SU-DHL-6 (cell line): ENCODE data around the gene MDP1.

Experiments used
- EZH2phosphoT487 ChIP-seq: fragments of 200-600 bp; sonication (generic), shearing (Covaris generic); conservative IDR thresholded peaks from 2 replicates; pipeline ENCODE4 v1.6.1; 2018; ENCODE audit warnings: mild to moderate bottlenecking, antibody characterized with exemption, low read length, moderate library complexity, mixed read lengths
- TF ChIP-seq, protein P1 (sequence below): fragments of 200-600 bp; sonication (generic); IDR thresholded peaks from one replicate; pipeline ENCODE4 v1.5.1; 2017; ENCODE audit warnings: antibody characterized with exemption, mild to moderate bottlenecking, low read length, moderate library complexity; ENCODE audit not compliant: insufficient read depth, poor library complexity, severe bottlenecking

DNA sequence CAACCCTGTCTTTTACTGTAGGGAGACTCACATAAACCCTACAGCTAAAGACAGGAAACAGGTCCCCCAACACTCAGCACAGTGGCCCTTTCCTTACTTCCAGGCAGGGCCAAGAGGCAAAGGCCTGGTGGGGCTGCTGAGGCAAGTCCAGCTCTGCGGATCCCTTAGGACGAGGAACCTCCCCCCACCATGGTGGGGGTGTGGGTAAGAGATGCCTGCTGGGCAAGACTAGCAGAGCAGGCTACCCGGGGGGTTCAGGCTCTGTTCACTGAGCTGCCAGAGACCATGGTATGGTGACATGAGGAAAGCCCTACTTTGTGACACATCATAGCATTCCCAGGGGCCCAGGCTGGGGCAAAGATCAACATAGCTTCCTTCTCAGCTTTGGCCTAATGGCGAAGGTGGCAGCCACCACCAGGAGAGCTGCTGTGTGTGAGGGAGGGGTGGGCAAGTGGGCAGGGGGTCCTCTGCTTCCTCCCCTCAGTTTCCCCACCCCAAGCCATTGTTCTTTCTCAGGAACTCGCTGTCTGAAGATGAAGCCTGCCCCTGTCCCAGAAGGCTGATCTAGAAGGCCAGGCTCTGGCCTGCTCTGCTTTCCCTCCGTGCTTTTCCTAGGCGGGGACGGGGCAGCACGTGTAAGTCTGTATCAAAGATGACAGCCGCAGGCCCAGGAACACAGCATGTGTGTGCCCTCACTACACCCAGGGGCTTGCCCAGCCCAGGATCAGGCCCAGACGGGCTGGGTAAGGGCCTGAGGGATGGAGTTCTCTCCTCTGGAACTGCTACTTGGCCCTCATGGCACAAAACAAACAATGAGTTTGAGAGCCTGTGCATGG is 36.6 kb upstream of the MDP1 start:
- TF ChIP-seq, protein P1, sequence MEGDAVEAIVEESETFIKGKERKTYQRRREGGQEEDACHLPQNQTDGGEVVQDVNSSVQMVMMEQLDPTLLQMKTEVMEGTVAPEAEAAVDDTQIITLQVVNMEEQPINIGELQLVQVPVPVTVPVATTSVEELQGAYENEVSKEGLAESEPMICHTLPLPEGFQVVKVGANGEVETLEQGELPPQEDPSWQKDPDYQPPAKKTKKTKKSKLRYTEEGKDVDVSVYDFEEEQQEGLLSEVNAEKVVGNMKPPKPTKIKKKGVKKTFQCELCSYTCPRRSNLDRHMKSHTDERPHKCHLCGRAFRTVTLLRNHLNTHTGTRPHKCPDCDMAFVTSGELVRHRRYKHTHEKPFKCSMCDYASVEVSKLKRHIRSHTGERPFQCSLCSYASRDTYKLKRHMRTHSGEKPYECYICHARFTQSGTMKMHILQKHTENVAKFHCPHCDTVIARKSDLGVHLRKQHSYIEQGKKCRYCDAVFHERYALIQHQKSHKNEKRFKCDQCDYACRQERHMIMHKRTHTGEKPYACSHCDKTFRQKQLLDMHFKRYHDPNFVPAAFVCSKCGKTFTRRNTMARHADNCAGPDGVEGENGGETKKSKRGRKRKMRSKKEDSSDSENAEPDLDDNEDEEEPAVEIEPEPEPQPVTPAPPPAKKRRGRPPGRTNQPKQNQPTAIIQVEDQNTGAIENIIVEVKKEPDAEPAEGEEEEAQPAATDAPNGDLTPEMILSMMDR = no peak
- no peak for TF ChIP-seq EZH2phosphoT487
